Effector memory CD8-positive, alpha-beta T cell (primary cell): ENCODE data around the gene OR2Z1.
A peak's percentile ranks its signal among the peaks of the same experiment; 100 is the strongest.
"Not testable (repeated sequence)": the region's sequence is repeated elsewhere in the genome, so short reads cannot be mapped to it uniquely, and the experiment has no call there.

Experiments
- ATAC-seq: fragments of 150-1000 bp; cut with Tn5 transposase; replicated peaks from 2 replicates; pipeline ENCODE4 v1.10.0; 2021; ENCODE audit warnings: mild to moderate bottlenecking, moderate library complexity
- DNase-seq, 3 experiments: peaks; one replicate each; pipeline ENCODE4 v3.0.0; 2021
- H3K27ac Mint-ChIP-seq, 2 donors: one replicate each; pipeline ENCODE4 v1.8.0; 2022; ENCODE audit warnings: mild to moderate bottlenecking in 2 of 2, mixed read lengths in 2 of 2, moderate library complexity in 2 of 2
- H3K27me3 Mint-ChIP-seq, 2 donors: one replicate each; pipeline ENCODE4 v1.8.0; 2022; ENCODE audit warnings: mixed read lengths in 2 of 2
- H3K36me3 Mint-ChIP-seq: one replicate; pipeline ENCODE4 v1.8.0; 2022; ENCODE audit warnings: mild to moderate bottlenecking, moderate library complexity, mixed read lengths; ENCODE audit not compliant: insufficient read depth
- H3K4me1 Mint-ChIP-seq, 2 donors: one replicate each; pipeline ENCODE4 v1.8.0; 2022; ENCODE audit warnings: low read depth in 2 of 2, mixed read lengths in 2 of 2
- H3K4me3 Mint-ChIP-seq, 2 donors: one replicate each; pipeline ENCODE4 v1.8.0; 2022; ENCODE audit warnings: mild to moderate bottlenecking in 2 of 2, mixed read lengths in 2 of 2, moderate library complexity in 2 of 2
- H3K9me3 Mint-ChIP-seq, 2 donors: one replicate each; pipeline ENCODE4 v1.8.0; 2022; ENCODE audit warnings: mixed read lengths in 2 of 2

Gene OR2Z1

DNA sequence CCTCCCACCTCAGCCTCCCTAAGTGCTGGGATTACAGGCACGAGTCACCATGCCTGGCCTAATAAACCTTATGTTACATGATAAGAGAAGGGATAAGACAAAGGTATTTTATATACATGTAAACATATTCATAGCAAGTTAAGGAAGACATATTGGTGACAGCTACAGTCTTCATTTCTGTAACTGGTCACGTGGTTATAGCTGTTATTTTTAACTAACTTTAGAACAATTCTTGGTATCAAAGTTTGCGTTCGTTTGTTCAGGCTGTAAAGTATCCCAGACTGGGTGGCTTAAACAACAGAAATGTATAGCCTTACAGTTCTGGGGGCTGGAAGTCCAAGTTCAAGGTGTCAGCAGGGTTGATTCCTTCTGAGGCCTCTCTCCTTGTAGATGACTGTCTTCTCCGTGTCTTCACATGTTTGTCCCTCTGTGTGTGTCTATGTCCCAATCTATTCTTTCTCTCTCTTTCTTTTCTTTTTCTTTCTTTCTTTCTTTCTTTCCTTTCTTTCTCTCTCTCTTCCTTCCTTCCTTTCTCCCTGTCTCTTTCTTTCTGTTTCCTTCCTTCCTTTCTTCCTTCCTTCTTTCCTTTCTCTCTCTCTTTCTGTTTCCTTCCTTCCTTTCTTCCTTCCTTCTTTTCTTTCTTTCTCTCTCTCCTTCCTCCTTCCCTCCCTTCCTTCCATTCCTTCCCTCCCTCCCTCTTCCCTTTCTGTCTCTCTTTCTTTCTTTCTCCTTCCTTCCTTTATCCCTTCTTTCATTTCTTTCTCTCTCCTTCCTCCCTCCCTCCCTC is 30.5 kb upstream of the OR2Z1 start:
- peaks cover 15 to 24% of the 10 kb centered on the region in 2 donors for H3K27me3 Mint-ChIP-seq
- H3K4me3 Mint-ChIP-seq: no peak overlapping the region
- DNase-seq (no peak), ATAC-seq (no peak)
- H3K9me3 Mint-ChIP-seq: no peaks in the 10 kb centered on the region
- H3K27ac Mint-ChIP-seq: no peak overlapping the region
- H3K4me1 Mint-ChIP-seq: peaks cover 7 to 12% of the 10 kb centered on the region in 2 donors
- peaks cover 3% of the 10 kb centered on the region for H3K36me3 Mint-ChIP-seq

DNA sequence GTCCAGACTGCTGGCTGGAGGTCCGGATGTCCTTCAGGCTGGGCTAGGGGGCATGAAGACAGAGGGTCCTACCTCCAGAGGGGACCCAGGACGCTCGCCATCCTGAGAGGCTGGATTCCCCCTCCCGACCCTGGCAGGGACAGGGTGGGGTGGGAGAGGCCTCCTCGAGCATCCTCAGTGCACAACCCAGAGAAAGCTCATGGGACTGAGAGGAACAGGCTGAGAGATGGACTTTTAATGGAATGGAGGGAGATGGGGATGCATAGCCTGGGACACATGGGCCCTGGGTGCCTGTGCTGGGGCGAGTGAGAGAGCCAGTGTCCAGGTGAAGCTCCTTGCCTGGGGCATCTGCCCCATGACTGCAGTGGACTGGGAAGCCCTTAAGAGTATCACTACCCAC is 25.9 kb upstream of the OR2Z1 start:
- no peak for DNase-seq
- Mint-ChIP-seq H3K9me3 (no peaks in the 10 kb centered on the region), H3K4me1 (peaks cover 13 to 16% of the 10 kb centered on the region in 2 donors), H3K27ac (peak overlapping the region in 1 of 2 donors; percentile 14), H3K36me3 (peaks cover under 1% of the 10 kb centered on the region), H3K27me3 (peaks cover 23 to 31% of the 10 kb centered on the region in 2 donors), H3K4me3 (no peak overlapping the region)
- ATAC-seq: no peak

DNA sequence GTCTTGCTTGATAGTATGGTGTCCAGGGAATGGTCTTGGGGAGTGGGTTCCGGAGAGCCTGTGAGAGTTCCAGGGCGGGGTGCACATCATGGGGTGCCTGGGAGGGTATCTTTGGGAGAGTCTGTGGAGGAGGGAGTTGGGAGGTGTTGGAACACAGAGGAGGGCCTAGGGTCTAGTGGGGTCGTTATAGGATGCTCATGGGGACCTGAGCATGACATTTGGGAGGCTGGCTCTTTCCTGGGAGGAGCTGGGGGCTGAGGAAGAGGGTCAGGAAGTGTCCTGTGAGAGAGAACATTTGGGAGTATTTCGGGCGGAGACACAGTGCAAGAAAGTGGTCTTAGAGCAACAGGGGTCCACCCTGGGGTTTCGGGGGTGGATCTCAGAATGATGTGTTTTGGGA is 25.5 kb upstream of the OR2Z1 start:
- Mint-ChIP-seq H3K9me3 (no peaks in the 10 kb centered on the region), H3K4me1 (peaks cover 14% of the 10 kb centered on the region in 2 donors), H3K36me3 (no peaks in the 10 kb centered on the region), H3K27me3 (peaks cover 19 to 31% of the 10 kb centered on the region in 2 donors), H3K4me3 (no peak overlapping the region), H3K27ac (no peak overlapping the region)
- no peak for ATAC-seq
- no peak for DNase-seq

DNA sequence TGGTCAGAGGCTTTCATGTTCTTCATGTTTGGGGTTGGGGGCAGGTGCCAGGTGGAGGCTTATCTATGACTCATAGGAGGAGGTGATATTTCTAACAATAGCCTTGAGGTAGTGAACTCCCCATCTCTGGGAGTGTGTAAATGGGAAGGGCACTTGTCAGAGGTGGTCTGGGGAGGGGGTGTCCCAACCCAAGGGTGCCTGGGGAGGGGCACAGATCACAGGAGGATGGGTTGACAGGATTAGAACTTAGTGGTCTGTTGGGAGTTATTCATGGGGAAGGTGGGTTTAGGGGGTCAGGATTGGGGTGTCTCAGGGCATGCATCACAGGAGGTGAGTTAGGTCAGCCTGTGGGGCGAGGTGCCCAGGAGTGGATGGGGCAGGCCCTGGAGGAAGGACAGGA is 24.4 kb upstream of the OR2Z1 start:
- peaks cover 14 to 16% of the 10 kb centered on the region in 2 donors for H3K4me1 Mint-ChIP-seq
- peaks cover 19 to 26% of the 10 kb centered on the region in 2 donors for H3K27me3 Mint-ChIP-seq
- H3K27ac Mint-ChIP-seq: no peak overlapping the region
- no peaks in the 10 kb centered on the region for H3K9me3 Mint-ChIP-seq
- no peaks in the 10 kb centered on the region for H3K36me3 Mint-ChIP-seq
- DNase-seq (no peak), ATAC-seq (no peak)
- no peak overlapping the region for H3K4me3 Mint-ChIP-seq

DNA sequence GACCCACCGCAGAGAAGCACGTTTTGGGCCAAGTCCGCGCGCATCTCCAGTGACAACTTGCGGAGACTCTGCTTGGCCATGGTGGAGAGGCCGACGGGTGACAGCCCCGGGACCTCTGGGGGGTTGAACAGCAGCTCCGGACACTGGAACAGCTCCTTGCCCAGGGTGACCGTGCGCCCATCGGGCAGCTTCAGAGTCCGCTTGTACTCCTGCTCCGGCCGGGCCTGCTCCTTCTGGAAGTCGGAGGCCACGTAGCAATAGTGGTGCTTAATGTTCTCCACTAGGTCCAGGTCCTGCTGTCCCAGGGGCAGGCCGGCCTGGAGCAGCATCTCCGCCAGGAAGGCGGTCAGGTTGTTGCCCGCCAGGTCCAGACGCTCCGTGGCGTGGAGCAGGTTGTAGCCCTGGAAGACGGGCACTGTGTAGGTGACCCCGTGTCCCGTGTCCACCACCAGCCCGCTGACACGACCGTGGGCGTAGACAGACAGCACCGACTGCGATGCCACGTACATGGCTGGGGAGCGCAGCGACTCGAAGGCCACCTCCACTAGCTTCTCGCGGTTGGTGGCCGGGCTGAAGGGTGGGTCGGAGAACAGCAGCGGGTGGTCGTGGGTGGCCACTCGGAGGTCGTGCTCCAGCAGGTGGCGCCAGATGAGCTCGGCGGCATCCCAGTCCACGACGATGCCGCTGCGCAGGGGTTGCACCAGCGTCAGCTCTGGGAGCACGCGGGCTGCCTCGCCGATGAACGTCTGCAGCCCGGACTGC is 23.6 kb upstream of the OR2Z1 start:
- H3K9me3 Mint-ChIP-seq: no peaks in the 10 kb centered on the region
- H3K4me3 Mint-ChIP-seq: no peak overlapping the region
- ATAC-seq: no peak
- no peaks in the 10 kb centered on the region for H3K36me3 Mint-ChIP-seq
- peaks cover 19 to 23% of the 10 kb centered on the region in 2 donors for H3K4me1 Mint-ChIP-seq
- peaks cover 19% of the 10 kb centered on the region in 2 donors for H3K27me3 Mint-ChIP-seq
- no peak for DNase-seq
- H3K27ac Mint-ChIP-seq: no peak overlapping the region

DNA sequence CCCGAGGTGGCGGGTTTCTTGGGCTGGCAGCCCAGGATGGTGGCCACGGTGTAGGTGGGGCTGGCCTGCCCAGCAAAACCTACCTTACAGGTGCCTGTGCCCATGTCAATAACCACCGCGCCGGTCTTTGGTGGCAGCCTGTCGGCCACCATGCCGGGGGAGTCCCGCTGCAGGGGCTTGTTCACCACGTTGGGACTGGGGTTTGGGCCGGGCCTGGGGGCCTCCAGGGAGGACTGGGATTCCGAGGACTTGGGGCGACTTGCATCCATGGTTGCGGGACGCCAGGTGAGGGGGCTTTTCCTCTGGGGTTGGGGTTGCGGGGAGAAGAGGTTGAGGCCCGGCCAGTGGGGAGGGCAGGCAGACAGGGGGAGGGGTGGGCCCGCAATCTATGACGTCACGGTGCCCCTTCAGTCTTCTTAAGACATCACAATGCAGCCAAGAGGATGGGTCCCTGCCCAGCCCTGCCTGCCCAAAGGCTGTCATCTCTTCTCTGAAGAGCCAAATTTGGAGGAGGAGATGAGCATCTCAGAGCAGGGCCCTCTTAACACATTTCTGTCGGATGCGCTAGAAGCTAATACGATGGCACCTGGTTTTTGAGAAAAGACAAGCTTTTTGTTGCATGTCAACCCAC is 22.9 kb upstream of the OR2Z1 start, which contains the start of gene ACTL9:
Gene ACTL9 (minus strand): TSS at position 363 of the 631 bp plus-strand sequence. CDS start 94 bp downstream, at position 269.
- Mint-ChIP-seq H3K4me3 (no peak within 1 kb of the TSS), H3K9me3 (no peaks in the 10 kb centered on the region), H3K27ac (peak within 1 kb of the TSS in 1 of 2 donors; percentile 91), H3K36me3 (no peaks in the 10 kb centered on the region), H3K4me1 (peaks cover 24 to 28% of the 10 kb centered on the region in 2 donors), H3K27me3 (peaks cover 19% of the 10 kb centered on the region in 2 donors)
- ATAC-seq (no peak), DNase-seq (no peak)

DNA sequence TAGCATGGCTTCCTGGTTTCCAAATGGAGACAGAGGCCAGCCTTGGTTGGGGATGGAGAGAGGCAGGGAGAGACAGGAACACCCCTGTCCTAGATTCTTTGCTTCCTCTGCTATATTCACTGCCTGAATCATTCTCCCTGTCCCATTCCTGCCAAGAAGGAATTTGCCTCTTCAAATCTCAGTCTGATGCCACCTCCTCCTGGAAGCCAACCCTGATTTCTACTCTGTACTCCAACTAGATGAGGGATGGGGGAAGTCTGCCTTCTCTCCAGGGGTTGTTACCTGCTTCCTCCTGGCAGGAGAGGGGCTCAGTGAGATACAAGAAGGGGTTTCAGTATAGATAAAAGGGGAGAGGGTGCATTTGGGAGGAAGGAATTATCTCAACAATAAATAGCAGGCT is 21.5 kb upstream of the OR2Z1 start:
- ATAC-seq (no peak), DNase-seq (no peak)
- peak overlapping the region in 1 of 2 donors; percentile 91 for H3K27ac Mint-ChIP-seq
- no peak overlapping the region for H3K4me3 Mint-ChIP-seq
- no peaks in the 10 kb centered on the region for H3K9me3 Mint-ChIP-seq
- H3K27me3 Mint-ChIP-seq: peaks cover 19% of the 10 kb centered on the region in 2 donors
- peaks cover 25 to 31% of the 10 kb centered on the region in 2 donors for H3K4me1 Mint-ChIP-seq
- H3K36me3 Mint-ChIP-seq: no peaks in the 10 kb centered on the region

DNA sequence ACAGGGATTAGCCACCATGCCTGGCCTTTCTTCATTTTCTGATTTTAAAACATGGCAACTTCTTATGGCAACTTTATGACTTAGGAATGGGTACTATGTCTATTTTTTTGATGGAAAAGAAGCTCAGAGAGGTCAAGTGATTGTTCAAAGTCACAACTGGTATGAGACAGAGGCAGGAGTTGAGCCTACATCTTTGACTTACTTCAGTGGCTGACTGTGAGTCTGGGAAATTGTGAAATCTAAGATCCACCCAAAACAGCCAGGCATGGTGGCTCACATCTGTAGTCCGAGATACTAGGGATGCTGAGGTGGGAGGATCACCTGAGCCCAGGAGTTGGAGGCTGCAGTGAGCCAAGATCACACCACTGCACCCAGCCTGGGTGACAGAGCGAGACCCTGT is 20.5 kb upstream of the OR2Z1 start:
- peak overlapping the region in 1 of 2 donors; percentile 35 for H3K27ac Mint-ChIP-seq
- H3K4me1 Mint-ChIP-seq: peaks cover 32 to 39% of the 10 kb centered on the region in 2 donors
- H3K4me3 Mint-ChIP-seq: peak overlapping the region in 1 of 2 donors; percentile 64
- H3K9me3 Mint-ChIP-seq: no peaks in the 10 kb centered on the region
- no peak for DNase-seq
- ATAC-seq: no peak
- no peaks in the 10 kb centered on the region for H3K36me3 Mint-ChIP-seq
- H3K27me3 Mint-ChIP-seq: peaks cover 12 to 13% of the 10 kb centered on the region in 2 donors

DNA sequence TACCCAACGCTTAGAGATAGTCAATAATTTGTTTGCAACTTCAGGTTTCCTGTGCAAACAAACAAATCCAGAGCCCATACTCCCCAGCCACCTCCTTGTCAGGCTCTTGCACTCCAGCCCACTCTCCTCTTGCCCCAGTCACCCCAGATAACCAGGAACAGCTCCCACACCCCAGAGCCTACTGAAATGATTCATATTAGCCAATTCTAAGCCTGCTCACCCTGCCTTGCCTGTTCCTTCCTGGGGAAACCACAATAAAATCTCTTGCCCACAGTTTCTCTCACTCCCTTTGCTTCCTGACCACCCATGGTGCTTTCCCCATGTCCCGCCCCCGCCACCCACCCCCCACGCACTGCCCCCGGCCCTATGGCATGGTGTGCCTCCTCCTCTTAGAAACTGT is 19.1 kb upstream of the OR2Z1 start:
- ATAC-seq: peak; percentile 92
- H3K9me3 Mint-ChIP-seq: no peaks in the 10 kb centered on the region
- no peaks in the 10 kb centered on the region for H3K27me3 Mint-ChIP-seq
- H3K4me1 Mint-ChIP-seq: peaks cover 34 to 40% of the 10 kb centered on the region in 2 donors
- H3K4me3 Mint-ChIP-seq: peak overlapping the region; percentile 64 to 66
- peak overlapping the region; percentile 16 to 58 for H3K27ac Mint-ChIP-seq
- H3K36me3 Mint-ChIP-seq: no peaks in the 10 kb centered on the region
- peak in 2 of 3 experiments; percentile 15 to 18 for DNase-seq

DNA sequence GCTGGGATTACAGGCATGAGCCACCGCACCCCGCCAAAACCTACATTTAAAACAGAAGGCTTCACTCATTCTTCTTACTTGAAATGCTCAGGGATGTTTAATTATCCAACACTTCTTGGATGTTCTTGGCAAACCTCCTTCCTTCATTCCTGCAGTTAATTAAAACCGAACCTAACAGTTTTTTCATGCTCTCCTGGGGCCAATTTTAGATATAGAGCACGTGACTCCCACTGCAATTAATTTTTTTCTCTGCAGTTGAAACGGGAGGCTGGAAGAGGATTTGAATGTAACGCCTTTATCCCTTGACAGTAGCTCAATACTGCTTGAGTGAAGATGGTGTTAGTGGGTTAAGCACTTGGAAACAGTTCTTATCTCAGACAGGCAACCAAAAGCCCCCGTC is 18.2 kb upstream of the OR2Z1 start:
- H3K4me1 Mint-ChIP-seq: peaks cover 34 to 40% of the 10 kb centered on the region in 2 donors

DNA sequence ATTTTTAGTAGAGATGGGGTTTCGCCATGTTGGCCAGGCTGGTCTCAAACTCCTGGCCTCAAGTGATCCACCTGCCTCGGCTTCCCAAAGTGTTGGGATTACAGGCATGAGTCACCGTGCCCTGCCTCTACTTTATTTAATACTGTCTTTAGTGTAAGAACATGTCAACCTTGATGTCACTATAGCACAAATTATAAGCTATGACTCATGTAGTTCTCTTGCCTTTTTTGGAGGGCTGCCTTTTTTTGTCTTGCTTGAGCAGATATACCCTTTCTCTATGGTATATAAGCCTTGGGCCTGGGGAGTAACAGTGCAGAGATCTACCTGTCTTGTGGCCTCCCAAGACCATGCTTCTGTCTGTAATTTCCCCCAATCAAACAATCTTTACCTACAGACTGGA is 16.1 kb upstream of the OR2Z1 start:
- not testable (repeated sequence) for H3K36me3 Mint-ChIP-seq, H3K27me3 Mint-ChIP-seq, ATAC-seq, DNase-seq, H3K9me3 Mint-ChIP-seq
- Mint-ChIP-seq H3K27ac (peak overlapping the region; percentile 58 to 81), H3K4me1 (peaks cover 29 to 37% of the 10 kb centered on the region in 2 donors), H3K4me3 (peak overlapping the region in 1 of 2 donors; percentile 21)

More for the DNA sequence above, 18.2 kb upstream of the OR2Z1 start:
- no peaks in the 10 kb centered on the region for H3K9me3 Mint-ChIP-seq
- H3K36me3 Mint-ChIP-seq: no peaks in the 10 kb centered on the region
- DNase-seq (no peak), ATAC-seq (no peak)
- H3K27me3 Mint-ChIP-seq: no peaks in the 10 kb centered on the region
- H3K27ac Mint-ChIP-seq: peak overlapping the region in 1 of 2 donors; percentile 58
- peak overlapping the region; percentile 64 to 66 for H3K4me3 Mint-ChIP-seq

DNA sequence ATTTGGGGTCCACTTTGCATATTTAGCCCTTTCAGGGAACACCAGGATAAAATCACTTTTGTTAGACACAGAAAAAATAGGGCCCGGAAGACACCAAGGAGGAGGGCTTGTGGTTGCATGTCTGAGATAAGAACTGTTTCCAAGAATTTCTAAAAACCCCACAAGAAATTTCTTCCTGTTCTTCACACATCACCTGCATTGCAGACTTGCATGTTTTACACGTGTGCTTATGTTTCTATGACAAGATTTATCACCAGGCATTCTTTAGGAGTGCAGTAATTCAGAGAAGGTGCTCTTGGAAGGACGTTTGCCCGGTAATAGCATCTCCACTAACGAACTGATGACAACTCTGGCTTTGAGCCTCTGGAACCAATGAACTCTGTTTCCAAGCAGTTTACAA is 15.7 kb upstream of the OR2Z1 start:
- Mint-ChIP-seq H3K4me1 (peaks cover 29 to 37% of the 10 kb centered on the region in 2 donors), H3K9me3 (no peaks in the 10 kb centered on the region), H3K27ac (peak overlapping the region; percentile 58 to 81), H3K27me3 (no peaks in the 10 kb centered on the region), H3K36me3 (no peaks in the 10 kb centered on the region), H3K4me3 (peak overlapping the region in 1 of 2 donors; percentile 21)
- DNase-seq (no peak), ATAC-seq (no peak)

DNA sequence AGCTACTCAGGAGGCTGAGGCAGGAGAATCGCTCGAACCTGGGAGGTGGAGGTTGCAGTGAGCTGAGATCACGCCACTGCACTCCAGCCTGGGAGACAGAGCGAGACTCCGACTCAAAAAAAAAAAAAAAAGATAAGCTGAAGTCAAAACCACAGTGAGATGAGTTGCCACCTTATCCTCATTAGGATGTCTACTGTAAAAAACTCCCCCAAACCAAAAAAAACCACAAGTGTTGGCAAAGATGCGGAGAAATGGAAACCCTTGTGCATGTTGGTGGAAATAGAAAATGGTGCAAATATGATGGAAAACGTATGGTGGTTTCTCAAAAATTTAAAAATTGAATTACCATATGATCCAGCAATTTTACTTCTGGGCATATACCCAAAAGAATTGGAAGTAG is 11.1 kb upstream of the OR2Z1 start:
- H3K27me3 Mint-ChIP-seq, H3K4me3 Mint-ChIP-seq, H3K27ac Mint-ChIP-seq, H3K36me3 Mint-ChIP-seq, DNase-seq, H3K4me1 Mint-ChIP-seq, ATAC-seq: not testable (repeated sequence)
- H3K9me3 Mint-ChIP-seq: peaks cover 4 to 11% of the 10 kb centered on the region in 2 donors
